ENCODE results near the gene ABCC1.

Gene ABCC1

GRCh38 chr16:15949210-15950160 is at the start of gene ABCC1:
Gene ABCC1 (plus strand): TSS chr16:15949616. CDS start chr16:15949752, 136 bp downstream.
- H3K36me3 ChIP-seq: peaks cover 4% of the 10 kb centered on the region; the same call in 1 of the 2 replicates
- peaks cover 40% of the 10 kb centered on the region for H3K4me1 ChIP-seq
- H4K20me1 ChIP-seq: peaks cover 38% of the 10 kb centered on the region
- H3K27me3 ChIP-seq: no peaks in the 10 kb centered on the region
- TF ChIP-seq Cebpa-rat (IDR thresholded peaks at IDR 0.05): no peak
- H3K27ac ChIP-seq: peak within 1 kb of the TSS; percentile 97
- no peaks in the 10 kb centered on the region for H3K9me3 ChIP-seq
- H3K9ac ChIP-seq: peak within 1 kb of the TSS; percentile 98
- peak within 1 kb of the TSS; percentile 95 for H3K4me2 ChIP-seq
- peak within 1 kb of the TSS; percentile 100 for H3K4me3 ChIP-seq

GRCh38 chr16:15900357-15900756 is 49.1 kb upstream of the ABCC1 start:
- Histone ChIP-seq H3K27ac (no peak overlapping the region), H4K20me1 (no peaks in the 10 kb centered on the region), H3K4me1 (peaks cover 25% of the 10 kb centered on the region), H3K27me3 (no peaks in the 10 kb centered on the region), H3K9me3 (no peaks in the 10 kb centered on the region), H3K4me2 (no peak overlapping the region), H3K36me3 (no peaks in the 10 kb centered on the region), H3K9ac (no peak overlapping the region), H3K4me3 (no peak overlapping the region)
- TF ChIP-seq Cebpa-rat (IDR thresholded peaks at IDR 0.05): no peak

- Histone ChIP-seq H3K4me2 (no peak overlapping the region), H3K36me3 (no peaks in the 10 kb centered on the region), H3K9me3 (no peaks in the 10 kb centered on the region), H3K27me3 (no peaks in the 10 kb centered on the region), H3K4me1 (peaks cover 25% of the 10 kb centered on the region), H3K27ac (no peak overlapping the region), H4K20me1 (no peaks in the 10 kb centered on the region), H3K4me3 (no peak overlapping the region), H3K9ac (no peak overlapping the region)
- TF ChIP-seq Cebpa-rat (IDR thresholded peaks at IDR 0.05): no peak
These were observed 48.4 kb upstream of the ABCC1 start for GRCh38 chr16:15900901-15901500.

GRCh38 chr16:15903960-15904359 is 45.5 kb upstream of the ABCC1 start:
- Histone ChIP-seq H3K36me3 (no peaks in the 10 kb centered on the region), H3K27me3 (no peaks in the 10 kb centered on the region), H3K27ac (no peak overlapping the region), H3K4me3 (no peak overlapping the region), H4K20me1 (no peaks in the 10 kb centered on the region), H3K9ac (no peak overlapping the region), H3K4me2 (no peak overlapping the region), H3K4me1 (peaks cover 10% of the 10 kb centered on the region), H3K9me3 (no peaks in the 10 kb centered on the region)
- no peak for TF ChIP-seq Cebpa-rat (IDR thresholded peaks at IDR 0.05)

GRCh38 chr16:15906439-15906838 is 43.0 kb upstream of the ABCC1 start:
- Histone ChIP-seq H3K4me2 (no peak overlapping the region), H3K27me3 (no peaks in the 10 kb centered on the region), H3K9ac (no peak overlapping the region), H3K4me1 (no peaks in the 10 kb centered on the region), H3K4me3 (no peak overlapping the region), H4K20me1 (no peaks in the 10 kb centered on the region), H3K36me3 (no peaks in the 10 kb centered on the region), H3K9me3 (no peaks in the 10 kb centered on the region), H3K27ac (no peak overlapping the region)
- no peak for TF ChIP-seq Cebpa-rat (IDR thresholded peaks at IDR 0.05)

GRCh38 chr16:15907863-15908478 is 41.4 kb upstream of the ABCC1 start:
- no peak for TF ChIP-seq Cebpa-rat (IDR thresholded peaks at IDR 0.05)
- peaks cover 8% of the 10 kb centered on the region for H3K4me1 ChIP-seq
- H3K4me2 ChIP-seq: no peak overlapping the region
- no peak overlapping the region for H3K9ac ChIP-seq
- no peaks in the 10 kb centered on the region for H3K9me3 ChIP-seq
- no peaks in the 10 kb centered on the region for H3K27me3 ChIP-seq
- H4K20me1 ChIP-seq: no peaks in the 10 kb centered on the region
- H3K4me3 ChIP-seq: no peak overlapping the region
- no peak overlapping the region for H3K27ac ChIP-seq
- H3K36me3 ChIP-seq: no peaks in the 10 kb centered on the region

- no peak for TF ChIP-seq Cebpa-rat (IDR thresholded peaks at IDR 0.05)
- Histone ChIP-seq H3K36me3 (no peaks in the 10 kb centered on the region), H3K4me1 (peaks cover 16% of the 10 kb centered on the region), H3K27ac (no peak overlapping the region), H3K9ac (no peak overlapping the region), H3K9me3 (peaks cover 9% of the 10 kb centered on the region), H3K27me3 (no peaks in the 10 kb centered on the region), H3K4me2 (no peak overlapping the region), H4K20me1 (no peaks in the 10 kb centered on the region), H3K4me3 (no peak overlapping the region)
These were observed 38.2 kb upstream of the ABCC1 start for GRCh38 chr16:15911198-15911597.

GRCh38 chr16:15913046-15913698 is 36.2 kb upstream of the ABCC1 start:
- no peak for TF ChIP-seq Cebpa-rat (IDR thresholded peaks at IDR 0.05)
- H3K4me1 ChIP-seq: peaks cover 16% of the 10 kb centered on the region
- no peaks in the 10 kb centered on the region for H3K27me3 ChIP-seq
- H4K20me1 ChIP-seq: no peaks in the 10 kb centered on the region
- H3K4me3 ChIP-seq: no peak overlapping the region
- no peaks in the 10 kb centered on the region for H3K36me3 ChIP-seq
- no peak overlapping the region for H3K9ac ChIP-seq
- H3K27ac ChIP-seq: no peak overlapping the region
- H3K9me3 ChIP-seq: peaks cover 25% of the 10 kb centered on the region
- H3K4me2 ChIP-seq: peak overlapping the region; percentile 31; the same call in 1 of the 2 replicates

- Histone ChIP-seq H3K9ac (no peak overlapping the region), H3K4me1 (peaks cover 16% of the 10 kb centered on the region), H3K27ac (no peak overlapping the region)
These were observed 33.8 kb upstream of the ABCC1 start for GRCh38 chr16:15915555-15916081.

More at GRCh38 chr16:15915555-15916081, 33.8 kb upstream of the ABCC1 start:
- Histone ChIP-seq H4K20me1 (no peaks in the 10 kb centered on the region), H3K27me3 (no peaks in the 10 kb centered on the region), H3K36me3 (no peaks in the 10 kb centered on the region), H3K4me2 (no peak overlapping the region), H3K9me3 (peaks cover 25% of the 10 kb centered on the region), H3K4me3 (no peak overlapping the region)
- no peak for TF ChIP-seq Cebpa-rat (IDR thresholded peaks at IDR 0.05)

Data from BLaER1 (cell line).